Measurements from ENCODE around the gene CALHM5. TPM values are rescaled to one million over a fixed set of nuclear protein-coding genes. Genes with fewer than 3 reads are reported as not detected.

The CALHM5 gene, protein sequence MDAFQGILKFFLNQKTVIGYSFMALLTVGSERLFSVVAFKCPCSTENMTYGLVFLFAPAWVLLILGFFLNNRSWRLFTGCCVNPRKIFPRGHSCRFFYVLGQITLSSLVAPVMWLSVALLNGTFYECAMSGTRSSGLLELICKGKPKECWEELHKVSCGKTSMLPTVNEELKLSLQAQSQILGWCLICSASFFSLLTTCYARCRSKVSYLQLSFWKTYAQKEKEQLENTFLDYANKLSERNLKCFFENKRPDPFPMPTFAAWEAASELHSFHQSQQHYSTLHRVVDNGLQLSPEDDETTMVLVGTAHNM
- total RNA-seq, result not detected in 2 replicates

DNA sequence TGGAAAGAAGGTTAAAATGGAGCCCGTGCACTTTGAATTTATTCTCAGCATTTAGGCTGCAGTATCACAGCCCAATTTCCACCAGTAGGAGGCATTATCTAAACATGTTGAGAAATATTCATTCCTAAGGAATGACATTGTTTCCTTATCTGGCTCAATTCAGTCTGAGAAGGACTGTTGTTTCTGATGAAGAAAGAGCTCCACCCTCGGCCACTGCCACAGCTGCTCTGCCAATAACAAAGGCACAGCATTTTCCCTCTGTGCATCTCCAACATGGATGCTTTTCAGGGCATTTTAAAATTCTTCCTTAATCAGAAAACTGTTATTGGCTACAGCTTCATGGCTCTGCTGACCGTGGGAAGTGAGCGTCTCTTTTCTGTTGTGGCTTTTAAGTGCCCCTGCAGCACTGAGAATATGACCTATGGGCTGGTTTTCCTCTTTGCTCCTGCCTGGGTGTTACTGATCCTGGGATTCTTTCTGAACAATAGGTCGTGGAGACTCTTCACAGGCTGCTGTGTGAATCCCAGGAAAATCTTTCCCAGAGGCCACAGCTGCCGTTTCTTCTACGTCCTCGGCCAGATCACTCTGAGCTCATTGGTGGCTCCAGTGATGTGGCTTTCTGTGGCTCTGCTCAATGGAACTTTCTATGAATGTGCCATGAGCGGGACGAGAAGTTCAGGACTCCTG, at the start of gene CALHM5:
TSS of gene CALHM5 (plus strand) at position 216 of the 687 bp plus-strand sequence. CDS start at position 274, 58 bp downstream.
- no peaks in the 10 kb centered on the region for H3K9me3 Mint-ChIP-seq
- H3K36me3 Mint-ChIP-seq (ENCODE audit: low read depth), result no peaks in the 10 kb centered on the region
- H3K27me3 Mint-ChIP-seq (ENCODE audit: insufficient read depth), result peaks cover 19% of the 10 kb centered on the region
- DNase-seq (ENCODE audit: low spot score), result no peak
- no peak within 1 kb of the TSS for H3K27ac Mint-ChIP-seq
- H3K4me3 Mint-ChIP-seq, result no peak within 1 kb of the TSS
- no peaks in the 10 kb centered on the region for H3K4me1 Mint-ChIP-seq (ENCODE audit: low read depth)
- intact Hi-C loops (cut with micrococcal nuclease), result no loop called here

DNA sequence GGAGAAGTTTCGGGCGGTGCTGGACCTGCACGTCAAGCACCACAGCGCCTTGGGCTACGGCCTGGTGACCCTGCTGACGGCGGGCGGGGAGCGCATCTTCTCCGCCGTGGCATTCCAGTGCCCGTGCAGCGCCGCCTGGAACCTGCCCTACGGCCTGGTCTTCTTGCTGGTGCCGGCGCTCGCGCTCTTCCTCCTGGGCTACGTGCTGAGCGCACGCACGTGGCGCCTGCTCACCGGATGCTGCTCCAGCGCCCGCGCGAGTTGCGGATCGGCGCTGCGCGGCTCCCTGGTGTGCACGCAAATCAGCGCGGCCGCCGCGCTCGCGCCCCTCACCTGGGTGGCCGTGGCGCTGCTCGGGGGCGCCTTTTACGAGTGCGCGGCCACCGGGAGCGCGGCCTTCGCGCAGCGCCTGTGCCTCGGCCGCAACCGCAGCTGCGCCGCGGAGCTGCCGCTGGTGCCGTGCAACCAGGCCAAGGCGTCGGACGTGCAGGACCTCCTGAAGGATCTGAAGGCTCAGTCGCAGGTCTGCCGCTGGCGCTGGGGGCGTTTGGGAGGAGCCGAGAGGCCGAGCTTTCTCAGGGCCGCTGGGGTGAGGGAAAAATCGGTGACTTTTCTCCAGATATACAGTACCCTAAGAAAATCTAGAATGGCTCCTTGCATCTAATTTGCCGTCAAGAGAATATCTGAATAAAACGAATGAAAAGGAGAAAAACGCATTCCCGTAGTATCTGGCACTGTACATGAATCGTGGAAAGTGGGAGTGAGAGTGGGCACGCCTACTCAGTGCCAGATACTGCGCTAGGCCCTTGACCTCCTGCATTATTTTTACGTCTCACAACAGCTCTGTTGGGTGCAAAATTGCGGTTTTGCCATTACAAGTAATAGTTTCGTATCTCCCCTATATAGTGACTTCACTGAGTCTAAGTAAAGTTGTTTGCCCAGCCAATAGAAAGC, 49.2 kb upstream of the CALHM5 start:
- peaks cover 17% of the 10 kb centered on the region for H3K36me3 Mint-ChIP-seq (ENCODE audit: low read depth)
- H3K9me3 Mint-ChIP-seq, result no peaks in the 10 kb centered on the region
- peak; percentile 67 for DNase-seq (ENCODE audit: low spot score)
- peak overlapping the region; percentile 87 for H3K4me3 Mint-ChIP-seq
- H3K27ac Mint-ChIP-seq, result peak overlapping the region; percentile 87
- peaks cover 89% of the 10 kb centered on the region for H3K4me1 Mint-ChIP-seq (ENCODE audit: low read depth)
- H3K27me3 Mint-ChIP-seq (ENCODE audit: insufficient read depth), result peaks cover 1% of the 10 kb centered on the region
- intact Hi-C loops (cut with micrococcal nuclease), result loop anchor here (1.0 to 5.0 kb wide), 6 partner anchors 14 to 208 kb away; partner anchors contain the start of genes DSE, RWDD1 and TSPYL4

DNA sequence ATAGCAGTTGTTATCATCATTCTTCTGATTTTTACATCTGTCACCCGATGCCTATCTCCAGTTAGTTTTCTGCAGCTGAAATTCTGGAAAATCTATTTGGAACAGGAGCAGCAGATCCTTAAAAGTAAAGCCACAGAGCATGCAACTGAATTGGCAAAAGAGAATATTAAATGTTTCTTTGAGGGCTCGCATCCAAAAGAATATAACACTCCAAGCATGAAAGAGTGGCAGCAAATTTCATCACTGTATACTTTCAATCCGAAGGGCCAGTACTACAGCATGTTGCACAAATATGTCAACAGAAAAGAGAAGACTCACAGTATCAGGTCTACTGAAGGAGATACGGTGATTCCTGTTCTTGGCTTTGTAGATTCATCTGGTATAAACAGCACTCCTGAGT, 48.1 kb upstream of the CALHM5 start:
- H3K9me3 Mint-ChIP-seq, result no peaks in the 10 kb centered on the region
- intact Hi-C loops (cut with micrococcal nuclease), result loop anchor here (2.0 to 5.0 kb wide), 3 partner anchors 69 to 182 kb away; partner anchors contain the start of gene DSE
- H3K36me3 Mint-ChIP-seq (ENCODE audit: low read depth), result peaks cover 17% of the 10 kb centered on the region
- H3K27ac Mint-ChIP-seq, result peak overlapping the region; percentile 87
- peak overlapping the region; percentile 87 for H3K4me3 Mint-ChIP-seq
- peaks cover 87% of the 10 kb centered on the region for H3K4me1 Mint-ChIP-seq (ENCODE audit: low read depth)
- peaks cover 1% of the 10 kb centered on the region for H3K27me3 Mint-ChIP-seq (ENCODE audit: insufficient read depth)
- no peak for DNase-seq (ENCODE audit: low spot score)

DNA sequence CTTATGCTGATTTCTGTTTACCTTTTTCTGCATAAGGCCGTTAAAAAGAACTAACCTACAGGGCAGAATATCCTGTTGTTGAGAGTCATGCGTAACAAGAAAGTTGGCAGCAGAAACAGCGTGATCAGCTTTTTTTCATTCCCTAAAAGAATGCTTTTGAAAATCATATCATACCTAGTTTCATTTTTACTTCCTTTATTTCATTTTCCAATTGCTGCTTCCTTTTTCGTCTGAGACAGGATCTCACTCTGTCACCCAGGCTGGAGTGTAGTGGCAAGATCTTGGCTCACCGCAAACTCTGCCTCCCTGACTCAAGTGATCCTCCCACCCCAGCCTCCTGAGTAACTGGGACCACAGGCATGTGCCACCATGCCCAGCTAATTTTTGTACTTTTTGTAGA, 46.2 kb upstream of the CALHM5 start:
- intact Hi-C loops (cut with micrococcal nuclease), result no loop called here
- Mint-ChIP-seq H3K4me1 (ENCODE audit: low read depth) (peaks cover 68% of the 10 kb centered on the region), H3K9me3 (no peaks in the 10 kb centered on the region), H3K27me3 (ENCODE audit: insufficient read depth) (peaks cover 1% of the 10 kb centered on the region), H3K36me3 (ENCODE audit: low read depth) (peaks cover 17% of the 10 kb centered on the region), H3K27ac (peak overlapping the region; percentile 21), H3K4me3 (peak overlapping the region; percentile 71)
- DNase-seq (ENCODE audit: low spot score), result no peak

DNA sequence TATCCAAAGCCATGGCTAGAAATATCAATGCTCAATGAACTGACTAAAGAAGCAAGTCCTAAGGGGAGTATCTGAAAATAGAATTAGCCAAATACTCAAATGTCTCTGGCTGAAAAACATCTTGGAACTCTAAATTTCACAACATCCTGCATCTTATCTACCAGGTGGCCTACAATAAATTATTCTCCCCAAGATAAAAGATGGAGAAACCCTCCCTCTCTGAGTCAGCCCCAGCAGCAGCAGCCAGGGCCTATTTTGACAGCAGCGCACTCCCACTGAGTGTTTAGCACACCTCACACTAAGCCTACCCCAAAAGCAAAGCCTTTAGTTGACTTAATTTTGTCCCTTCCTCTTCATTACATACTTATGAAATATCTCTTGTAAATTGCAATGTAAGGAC, 44.3 kb upstream of the CALHM5 start:
- DNase-seq (ENCODE audit: low spot score), result no peak
- no peaks in the 10 kb centered on the region for H3K27me3 Mint-ChIP-seq (ENCODE audit: insufficient read depth)
- H3K27ac Mint-ChIP-seq, result peak overlapping the region; percentile 50
- peaks cover 16% of the 10 kb centered on the region for H3K36me3 Mint-ChIP-seq (ENCODE audit: low read depth)
- intact Hi-C loops (cut with micrococcal nuclease), result no loop called here
- H3K4me3 Mint-ChIP-seq, result no peak overlapping the region
- H3K9me3 Mint-ChIP-seq, result no peaks in the 10 kb centered on the region
- peaks cover 51% of the 10 kb centered on the region for H3K4me1 Mint-ChIP-seq (ENCODE audit: low read depth)

DNA sequence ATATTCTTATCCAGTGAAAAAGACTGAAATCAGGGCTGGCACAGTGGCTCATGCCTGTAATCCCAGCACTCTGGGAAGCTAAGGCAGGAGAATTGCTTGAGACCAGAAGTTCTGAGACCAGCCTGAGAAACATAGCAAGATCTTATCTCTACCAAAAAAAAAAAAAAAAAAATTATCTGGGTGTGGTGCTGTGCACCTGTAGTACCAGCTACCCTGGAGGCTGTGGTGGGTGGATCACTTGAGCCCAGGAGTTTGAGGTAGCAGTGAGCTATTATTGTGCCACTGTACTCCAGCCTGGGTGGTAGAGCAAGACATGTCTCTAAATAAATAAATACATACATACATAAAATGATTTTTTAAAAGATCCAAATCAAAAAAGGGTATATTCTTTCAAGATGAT, 43.9 kb upstream of the CALHM5 start:
- no peak overlapping the region for H3K4me3 Mint-ChIP-seq
- H3K36me3 Mint-ChIP-seq (ENCODE audit: low read depth), result peaks cover 16% of the 10 kb centered on the region
- H3K9me3 Mint-ChIP-seq, result no peaks in the 10 kb centered on the region
- no peak overlapping the region for H3K27ac Mint-ChIP-seq
- intact Hi-C loops (cut with micrococcal nuclease), result no loop called here
- no peak for DNase-seq (ENCODE audit: low spot score)
- H3K27me3 Mint-ChIP-seq (ENCODE audit: insufficient read depth), result no peaks in the 10 kb centered on the region
- H3K4me1 Mint-ChIP-seq (ENCODE audit: low read depth), result peaks cover 49% of the 10 kb centered on the region

DNA sequence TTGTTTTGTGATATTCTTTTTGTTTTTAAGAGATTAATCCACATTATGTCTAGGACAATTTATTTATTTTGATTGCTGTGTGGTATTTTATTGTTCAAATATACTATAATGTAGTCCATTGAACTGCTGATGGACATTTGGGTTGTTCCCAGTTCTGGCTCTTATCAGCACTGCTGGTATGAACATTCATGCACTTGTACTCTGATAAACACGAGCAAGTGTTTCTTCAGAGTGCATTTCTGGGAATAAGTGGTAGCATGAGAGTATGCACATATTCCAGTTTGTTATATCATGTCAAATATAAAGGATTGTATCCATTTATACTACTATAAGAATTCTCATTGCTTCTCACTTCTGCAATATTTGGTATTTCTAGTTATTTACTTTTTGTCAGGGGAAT, 43.1 kb upstream of the CALHM5 start:
- intact Hi-C loops (cut with micrococcal nuclease), result no loop called here
- Mint-ChIP-seq H3K9me3 (no peaks in the 10 kb centered on the region), H3K27me3 (ENCODE audit: insufficient read depth) (peaks cover under 1% of the 10 kb centered on the region)

DNA sequence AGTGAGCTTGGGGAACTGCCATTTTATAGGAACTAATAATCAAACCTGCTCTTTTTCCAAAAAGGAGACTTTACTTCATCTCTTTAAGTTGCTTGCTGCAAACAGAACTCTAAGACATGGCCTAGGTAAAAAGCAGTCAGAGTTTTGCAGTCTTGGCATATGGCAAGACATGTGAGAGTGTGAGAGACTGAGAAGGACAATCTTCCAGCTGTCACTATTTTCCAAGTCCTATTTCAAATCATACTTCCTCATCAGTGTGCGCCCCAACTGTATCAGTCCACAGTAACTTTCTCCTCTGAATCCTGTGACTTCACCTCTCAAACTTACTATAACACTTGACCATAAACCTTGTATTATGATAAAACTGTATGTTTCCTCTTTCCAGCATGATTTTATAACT, 39.9 kb upstream of the CALHM5 start:
- peaks cover 40% of the 10 kb centered on the region for H3K4me1 Mint-ChIP-seq (ENCODE audit: low read depth)
- H3K27ac Mint-ChIP-seq, result no peak overlapping the region
- peaks cover 3% of the 10 kb centered on the region for H3K27me3 Mint-ChIP-seq (ENCODE audit: insufficient read depth)
- H3K4me3 Mint-ChIP-seq, result no peak overlapping the region
- H3K9me3 Mint-ChIP-seq, result no peaks in the 10 kb centered on the region
- intact Hi-C loops (cut with micrococcal nuclease), result no loop called here
- no peak for DNase-seq (ENCODE audit: low spot score)
- peaks cover 2% of the 10 kb centered on the region for H3K36me3 Mint-ChIP-seq (ENCODE audit: low read depth)

More for the DNA sequence above, 43.1 kb upstream of the CALHM5 start:
- peaks cover 13% of the 10 kb centered on the region for H3K36me3 Mint-ChIP-seq (ENCODE audit: low read depth)
- H3K4me3 Mint-ChIP-seq, result no peak overlapping the region
- H3K4me1 Mint-ChIP-seq (ENCODE audit: low read depth), result peaks cover 41% of the 10 kb centered on the region
- no peak for DNase-seq (ENCODE audit: low spot score)
- H3K27ac Mint-ChIP-seq, result no peak overlapping the region

DNA sequence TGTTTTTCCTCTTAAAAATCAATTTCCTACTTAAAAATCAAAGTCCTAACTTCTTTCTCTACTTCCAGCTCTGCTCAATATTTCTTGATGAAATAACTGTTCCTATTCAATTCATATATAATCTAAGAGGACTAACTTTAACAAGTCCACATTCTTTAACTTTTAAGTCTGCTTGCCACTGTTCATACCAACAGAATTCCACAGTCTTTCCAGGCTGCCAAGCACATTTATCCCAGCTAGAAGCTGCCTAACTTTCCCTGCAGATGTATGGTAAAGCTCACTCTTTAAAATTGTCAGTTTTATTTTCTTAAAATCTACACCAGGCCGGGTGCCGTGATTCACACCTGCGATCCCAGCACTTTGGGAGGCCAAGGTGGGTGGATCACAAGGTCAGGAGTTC, 38.7 kb upstream of the CALHM5 start:
- Mint-ChIP-seq H3K4me3 (no peak overlapping the region), H3K27ac (no peak overlapping the region), H3K27me3 (ENCODE audit: insufficient read depth) (peaks cover 3% of the 10 kb centered on the region), H3K36me3 (ENCODE audit: low read depth) (peaks cover 1% of the 10 kb centered on the region), H3K4me1 (ENCODE audit: low read depth) (peaks cover 36% of the 10 kb centered on the region), H3K9me3 (peaks cover 4% of the 10 kb centered on the region)
- DNase-seq (ENCODE audit: low spot score), result no peak
- intact Hi-C loops (cut with micrococcal nuclease), result no loop called here

DNA sequence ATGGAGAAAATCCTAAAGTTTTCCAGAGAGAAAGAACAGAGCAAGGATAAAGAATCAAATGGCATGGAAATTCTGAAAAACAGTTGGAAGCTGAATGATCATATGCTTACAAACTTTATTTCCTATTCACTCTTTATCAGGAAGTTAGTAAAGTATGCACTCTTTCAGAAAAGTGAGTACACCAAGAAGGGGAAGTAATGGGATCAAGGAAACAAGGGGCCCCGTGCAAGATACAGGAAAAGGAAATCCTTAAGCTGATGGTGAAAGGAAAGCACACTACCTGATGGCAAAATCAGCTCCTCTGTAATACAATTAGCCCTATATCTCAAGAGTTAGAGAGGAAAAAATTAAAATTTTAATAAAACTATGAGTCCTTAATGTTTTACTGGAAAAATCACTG, 36.3 kb upstream of the CALHM5 start:
- Mint-ChIP-seq H3K4me1 (ENCODE audit: low read depth) (peaks cover 31% of the 10 kb centered on the region), H3K36me3 (ENCODE audit: low read depth) (peaks cover 4% of the 10 kb centered on the region), H3K27ac (no peak overlapping the region), H3K27me3 (ENCODE audit: insufficient read depth) (peaks cover 8% of the 10 kb centered on the region), H3K9me3 (peaks cover 7% of the 10 kb centered on the region), H3K4me3 (no peak overlapping the region)
- no peak for DNase-seq (ENCODE audit: low spot score)
- intact Hi-C loops (cut with micrococcal nuclease), result loop anchor here (5.0 kb wide), 1 partner anchor 192 kb away; the partner anchor contains the start of gene ZUP1

DNA sequence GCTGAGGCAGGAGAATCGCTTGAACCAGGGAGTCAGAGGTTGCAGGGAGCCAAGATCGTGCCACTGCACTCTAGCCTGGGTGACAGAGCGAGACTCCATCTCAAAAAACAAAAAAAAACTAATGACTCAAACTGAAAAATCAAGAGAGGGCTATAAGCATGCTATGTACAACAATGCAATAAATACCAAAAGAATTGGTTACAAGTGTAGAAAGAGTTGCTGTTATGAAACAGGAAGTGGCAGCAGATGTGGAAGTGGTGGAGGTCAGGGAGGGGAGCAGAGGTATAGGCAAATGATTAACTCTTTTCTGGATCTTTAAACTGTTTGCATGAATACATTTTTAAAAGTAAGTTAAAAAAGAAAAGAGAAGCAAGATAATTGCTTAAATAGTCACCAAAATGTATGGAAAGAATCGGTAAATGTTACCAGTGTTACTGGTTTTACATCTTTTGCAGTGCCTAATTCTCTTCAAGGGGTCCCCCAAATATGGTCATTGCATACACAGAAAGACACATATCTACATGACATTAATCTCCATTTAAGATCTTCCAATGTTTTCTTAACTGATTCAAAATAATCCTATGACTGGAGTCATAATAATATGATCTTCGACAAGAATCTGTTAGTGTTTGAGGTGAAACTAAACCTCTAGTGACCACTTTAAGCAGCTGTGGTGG, 35.3 kb upstream of the CALHM5 start:
- peak overlapping the region; percentile 69 for H3K27ac Mint-ChIP-seq
- peak overlapping the region; percentile 7 for H3K4me3 Mint-ChIP-seq
- peaks cover 7% of the 10 kb centered on the region for H3K9me3 Mint-ChIP-seq
- H3K4me1 Mint-ChIP-seq (ENCODE audit: low read depth), result peaks cover 31% of the 10 kb centered on the region
- H3K27me3 Mint-ChIP-seq (ENCODE audit: insufficient read depth), result peaks cover 11% of the 10 kb centered on the region
- peak; percentile 54 for DNase-seq (ENCODE audit: low spot score)
- intact Hi-C loops (cut with micrococcal nuclease), result loop anchor here (1.0 to 5.0 kb wide), 5 partner anchors 14 to 191 kb away; partner anchors contain the start of genes DSE and ZUP1
- peaks cover 4% of the 10 kb centered on the region for H3K36me3 Mint-ChIP-seq (ENCODE audit: low read depth)

DNA sequence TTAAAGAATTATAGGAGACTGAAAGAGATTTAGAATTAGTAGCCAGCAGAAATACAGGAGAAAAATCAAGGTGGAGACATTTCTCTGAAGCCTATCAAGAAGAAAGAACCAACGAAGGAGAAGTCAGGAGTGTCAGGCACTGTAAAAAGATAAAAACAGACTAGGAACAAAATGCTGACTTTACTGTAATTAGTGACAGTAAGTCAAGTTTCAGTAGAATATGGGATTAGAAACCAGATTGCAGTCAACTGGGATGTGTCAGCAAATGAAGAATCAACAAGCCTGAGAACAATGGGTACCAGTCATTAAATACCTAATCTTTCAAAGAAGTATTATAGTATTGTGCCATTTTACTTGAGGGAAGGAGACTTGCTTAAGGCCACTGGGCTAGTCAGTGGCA, 28.7 kb upstream of the CALHM5 start:
- peaks cover 3% of the 10 kb centered on the region for H3K9me3 Mint-ChIP-seq
- intact Hi-C loops (cut with micrococcal nuclease), result no loop called here
- no peak for DNase-seq (ENCODE audit: low spot score)
- peaks cover 42% of the 10 kb centered on the region for H3K27me3 Mint-ChIP-seq (ENCODE audit: insufficient read depth)
- no peak overlapping the region for H3K4me3 Mint-ChIP-seq
- no peaks in the 10 kb centered on the region for H3K4me1 Mint-ChIP-seq (ENCODE audit: low read depth)
- H3K27ac Mint-ChIP-seq, result no peak overlapping the region
- peaks cover 6% of the 10 kb centered on the region for H3K36me3 Mint-ChIP-seq (ENCODE audit: low read depth)
